Measurements from ENCODE around the gene CLCN4. TPM values are rescaled to one million over a fixed set of nuclear protein-coding genes. Genes with fewer than 3 reads are reported as not detected.

CLCN4 gene
- total RNA-seq, 2 experiments from 2014 or later = 0.25 TPM; not detected in 1

DNA sequence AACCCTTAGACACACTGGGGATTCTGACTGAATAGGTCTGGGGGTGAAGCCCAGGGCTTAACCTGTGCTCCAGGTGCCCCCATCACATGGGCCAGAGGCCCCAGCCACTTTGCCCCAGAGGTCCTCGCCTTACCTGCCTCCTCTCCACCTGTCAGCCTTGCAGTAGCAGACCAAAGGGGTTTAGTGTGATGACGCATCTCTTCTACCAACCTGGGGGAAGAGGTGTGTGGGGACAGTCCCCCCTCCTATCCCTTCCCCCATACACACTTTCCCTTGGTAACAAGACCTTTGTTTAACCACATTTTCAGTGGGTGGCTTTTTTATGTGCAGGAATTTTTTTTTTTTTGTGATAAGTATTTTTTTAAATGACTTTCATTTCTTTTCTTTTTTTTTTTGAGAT lies 6.3 kb downstream of the CLCN4 start:
- POLR2A ChIA-PET = no interaction called here
- H3K4me3 Mint-ChIP-seq = no peak overlapping the region
- H3K27me3 Mint-ChIP-seq = peaks cover 26% of the 10 kb centered on the region
- H3K4me1 Mint-ChIP-seq = peaks cover 8% of the 10 kb centered on the region
- no peaks in the 10 kb centered on the region for H3K36me3 Mint-ChIP-seq
- ATAC-seq (ENCODE audit: low read depth) = no peak
- no peaks in the 10 kb centered on the region for H3K9me3 Mint-ChIP-seq
- no peak overlapping the region for H3K27ac Mint-ChIP-seq
- no peak for DNase-seq

- H3K27me3 Mint-ChIP-seq = peaks cover 17% of the 10 kb centered on the region
Observed at GRCh38 chrX:10164879-10165278, 8.1 kb downstream of the CLCN4 start.

GRCh38 chrX:10165580-10166247 lies 8.9 kb downstream of the CLCN4 start:
- H3K4me3 Mint-ChIP-seq = no peak overlapping the region
- peaks cover 10% of the 10 kb centered on the region for H3K27me3 Mint-ChIP-seq
- ATAC-seq (ENCODE audit: low read depth) (no peak), DNase-seq (no peak)
- H3K4me1 Mint-ChIP-seq = peaks cover 8% of the 10 kb centered on the region
- no peaks in the 10 kb centered on the region for H3K36me3 Mint-ChIP-seq
- H3K27ac Mint-ChIP-seq = no peak overlapping the region
- H3K9me3 Mint-ChIP-seq = no peaks in the 10 kb centered on the region
- POLR2A ChIA-PET = no interaction called here

More at GRCh38 chrX:10164879-10165278, 8.1 kb downstream of the CLCN4 start:
- Mint-ChIP-seq H3K4me3 (no peak overlapping the region), H3K4me1 (peaks cover 8% of the 10 kb centered on the region), H3K36me3 (no peaks in the 10 kb centered on the region), H3K9me3 (no peaks in the 10 kb centered on the region), H3K27ac (no peak overlapping the region)
- ATAC-seq (ENCODE audit: low read depth) = no peak
- no peak for DNase-seq
- POLR2A ChIA-PET = no interaction called here

- no peak for DNase-seq
- POLR2A ChIA-PET = no interaction called here
- Mint-ChIP-seq H3K9me3 (no peaks in the 10 kb centered on the region), H3K36me3 (no peaks in the 10 kb centered on the region), H3K27me3 (peaks cover 10% of the 10 kb centered on the region), H3K4me3 (no peak overlapping the region), H3K27ac (no peak overlapping the region), H3K4me1 (peaks cover 8% of the 10 kb centered on the region)
- no peak for ATAC-seq (ENCODE audit: low read depth)
Observed at GRCh38 chrX:10166248-10166716, 9.5 kb downstream of the CLCN4 start.

DNA sequence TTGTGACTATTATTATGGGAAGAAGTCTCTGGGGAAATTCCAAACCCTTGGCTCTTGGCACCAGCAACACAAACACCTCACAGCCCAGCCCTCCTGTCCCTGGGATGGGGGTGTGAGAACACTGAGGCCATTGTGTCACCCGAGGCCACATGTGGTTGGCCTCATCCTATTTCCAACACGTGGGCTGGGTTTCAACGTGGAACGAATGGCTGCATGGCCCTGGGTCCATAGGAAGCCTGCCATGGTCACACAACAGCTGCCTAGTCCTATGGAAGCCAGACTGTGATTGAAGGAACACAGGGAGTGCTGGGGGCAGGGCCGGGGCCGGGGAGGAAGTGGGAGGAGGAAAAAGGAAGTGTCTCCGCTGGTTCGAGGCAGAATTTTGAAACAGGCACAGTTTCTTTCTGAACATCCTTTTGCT lies 10.0 kb downstream of the CLCN4 start:
- POLR2A ChIA-PET = no interaction called here
- Mint-ChIP-seq H3K9me3 (no peaks in the 10 kb centered on the region), H3K4me1 (peaks cover 8% of the 10 kb centered on the region), H3K27me3 (peaks cover 10% of the 10 kb centered on the region), H3K4me3 (no peak overlapping the region), H3K36me3 (no peaks in the 10 kb centered on the region), H3K27ac (no peak overlapping the region)
- DNase-seq (peak; percentile 32), ATAC-seq (ENCODE audit: low read depth) (peak; percentile 39)

DNA sequence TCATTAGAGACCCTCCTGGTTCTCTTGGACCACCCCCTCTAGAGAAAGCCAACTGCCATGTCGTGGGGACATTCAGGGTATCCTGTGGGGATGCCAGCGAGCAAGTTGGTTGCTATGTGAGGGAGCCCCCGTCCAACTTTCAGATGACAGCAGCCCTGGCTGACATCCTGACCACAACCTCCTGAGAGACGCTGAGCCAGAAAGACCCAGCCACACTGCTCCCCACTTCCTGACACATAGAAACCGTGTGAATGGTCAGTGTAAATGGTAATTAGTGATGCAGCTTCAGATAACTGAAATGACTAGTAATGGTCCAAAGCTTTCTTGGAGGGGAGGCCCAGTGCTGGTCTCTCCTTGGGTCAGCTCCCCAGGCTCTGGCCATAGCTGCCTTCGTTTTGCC lies 10.8 kb downstream of the CLCN4 start:
- Mint-ChIP-seq H3K27ac (no peak overlapping the region), H3K9me3 (no peaks in the 10 kb centered on the region), H3K27me3 (peaks cover 7% of the 10 kb centered on the region), H3K36me3 (no peaks in the 10 kb centered on the region), H3K4me1 (peaks cover 11% of the 10 kb centered on the region), H3K4me3 (no peak overlapping the region)
- ATAC-seq (ENCODE audit: low read depth) (no peak), DNase-seq (no peak)
- POLR2A ChIA-PET = no interaction called here

- DNase-seq = no peak
- Mint-ChIP-seq H3K4me1 (peaks cover 11% of the 10 kb centered on the region), H3K4me3 (no peak overlapping the region), H3K27me3 (peaks cover 6% of the 10 kb centered on the region), H3K36me3 (no peaks in the 10 kb centered on the region), H3K9me3 (no peaks in the 10 kb centered on the region), H3K27ac (no peak overlapping the region)
- POLR2A ChIA-PET = no interaction called here
- ATAC-seq (ENCODE audit: low read depth) = no peak
Observed at GRCh38 chrX:10168226-10168625, 11.5 kb downstream of the CLCN4 start.

DNA sequence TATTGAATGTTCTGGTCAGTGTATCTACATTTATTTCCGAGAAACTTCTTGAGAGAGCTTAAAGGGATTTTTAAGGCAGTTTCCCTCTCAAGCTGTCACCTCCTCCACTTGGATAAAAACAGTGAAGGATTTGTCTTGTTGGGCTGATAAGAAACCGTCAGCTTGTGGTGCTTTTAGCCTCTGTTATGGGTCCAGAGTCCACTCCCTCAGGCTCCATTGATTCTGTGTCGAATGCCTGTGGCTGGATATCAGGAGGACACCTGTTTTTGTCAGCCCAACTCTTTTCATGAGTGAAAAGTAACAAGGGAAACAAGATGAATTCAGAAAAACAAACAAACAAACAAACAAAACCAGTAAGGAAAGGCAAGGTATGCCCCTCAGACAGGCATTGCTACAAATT lies 12.4 kb downstream of the CLCN4 start:
- Mint-ChIP-seq H3K4me1 (peaks cover 11% of the 10 kb centered on the region), H3K9me3 (no peaks in the 10 kb centered on the region), H3K27ac (no peak overlapping the region), H3K36me3 (no peaks in the 10 kb centered on the region), H3K27me3 (peaks cover 3% of the 10 kb centered on the region), H3K4me3 (no peak overlapping the region)
- POLR2A ChIA-PET = no interaction called here
- no peak for ATAC-seq (ENCODE audit: low read depth)
- no peak for DNase-seq

- DNase-seq (no peak), ATAC-seq (ENCODE audit: low read depth) (no peak)
- POLR2A ChIA-PET = no interaction called here
- Mint-ChIP-seq H3K27ac (no peak overlapping the region), H3K36me3 (no peaks in the 10 kb centered on the region), H3K9me3 (no peaks in the 10 kb centered on the region), H3K27me3 (peaks cover 3% of the 10 kb centered on the region), H3K4me3 (no peak overlapping the region), H3K4me1 (peaks cover 11% of the 10 kb centered on the region)
Observed at GRCh38 chrX:10171249-10171648, 14.5 kb downstream of the CLCN4 start.

DNA sequence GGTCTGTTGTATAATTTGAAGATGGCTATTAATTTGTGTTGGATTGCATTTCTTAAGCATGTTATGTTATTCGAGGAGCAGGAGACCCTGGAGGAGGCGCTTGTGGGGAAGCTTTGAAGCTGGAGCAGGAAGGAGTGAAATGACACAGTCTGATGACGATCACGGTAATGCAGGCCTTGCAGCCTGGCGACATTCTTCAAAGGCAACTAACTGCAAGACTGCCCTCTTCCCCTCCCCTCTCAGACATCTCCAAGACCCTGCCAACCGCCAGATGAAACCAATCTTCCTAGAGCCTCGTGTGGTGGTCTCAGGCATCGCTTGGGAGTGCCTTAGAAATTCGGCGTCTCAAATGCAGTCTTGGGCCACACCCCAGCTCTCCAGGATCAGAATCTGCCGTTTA lies 16.1 kb downstream of the CLCN4 start:
- no peak for DNase-seq
- Mint-ChIP-seq H3K9me3 (no peaks in the 10 kb centered on the region), H3K4me1 (peaks cover 6% of the 10 kb centered on the region), H3K27me3 (peaks cover 7% of the 10 kb centered on the region), H3K4me3 (no peak overlapping the region), H3K36me3 (no peaks in the 10 kb centered on the region), H3K27ac (no peak overlapping the region)
- ATAC-seq (ENCODE audit: low read depth) = no peak
- POLR2A ChIA-PET = no interaction called here

DNA sequence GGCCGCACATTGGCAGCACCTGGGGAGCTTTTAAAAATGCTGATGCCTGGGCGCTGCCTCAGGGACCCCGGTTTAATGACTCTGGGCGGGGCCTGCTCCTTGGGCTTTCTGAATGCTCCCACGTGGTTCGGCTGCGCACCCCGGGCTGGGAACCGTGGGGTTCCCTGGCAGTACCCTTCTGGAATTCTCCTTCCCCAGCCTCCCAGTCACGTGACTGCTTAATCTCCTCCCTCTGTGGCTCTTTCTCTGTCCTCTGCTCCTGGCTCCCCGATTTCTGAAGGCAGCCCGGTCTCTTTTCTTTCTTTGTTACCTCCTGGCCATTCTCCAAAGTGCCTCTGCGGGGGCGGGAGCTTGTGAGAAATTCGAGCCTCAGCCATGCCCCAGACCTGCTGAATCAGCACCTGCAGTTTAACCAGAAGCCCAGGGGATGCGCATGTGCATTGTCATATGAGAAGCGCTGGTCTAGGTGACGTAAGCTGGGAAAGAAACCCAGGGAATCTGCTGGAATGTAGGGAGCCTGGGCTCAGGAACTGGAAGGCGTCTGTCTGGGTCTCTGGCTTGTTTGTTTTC lies 16.6 kb downstream of the CLCN4 start:
- H3K36me3 Mint-ChIP-seq = no peaks in the 10 kb centered on the region
- POLR2A ChIA-PET = no interaction called here

GRCh38 chrX:10174051-10174450 lies 17.3 kb downstream of the CLCN4 start:
- ATAC-seq (ENCODE audit: low read depth) = no peak
- POLR2A ChIA-PET = no interaction called here
- DNase-seq = no peak
- H3K27ac Mint-ChIP-seq = no peak overlapping the region
- no peaks in the 10 kb centered on the region for H3K9me3 Mint-ChIP-seq
- peaks cover 5% of the 10 kb centered on the region for H3K4me1 Mint-ChIP-seq
- H3K4me3 Mint-ChIP-seq = no peak overlapping the region
- H3K27me3 Mint-ChIP-seq = peaks cover 9% of the 10 kb centered on the region
- H3K36me3 Mint-ChIP-seq = no peaks in the 10 kb centered on the region

More for the DNA sequence above, 16.6 kb downstream of the CLCN4 start:
- Mint-ChIP-seq H3K9me3 (no peaks in the 10 kb centered on the region), H3K27me3 (peaks cover 11% of the 10 kb centered on the region), H3K4me1 (peaks cover 5% of the 10 kb centered on the region), H3K4me3 (no peak overlapping the region), H3K27ac (no peak overlapping the region)
- DNase-seq = no peak
- ATAC-seq (ENCODE audit: low read depth) = no peak

DNA sequence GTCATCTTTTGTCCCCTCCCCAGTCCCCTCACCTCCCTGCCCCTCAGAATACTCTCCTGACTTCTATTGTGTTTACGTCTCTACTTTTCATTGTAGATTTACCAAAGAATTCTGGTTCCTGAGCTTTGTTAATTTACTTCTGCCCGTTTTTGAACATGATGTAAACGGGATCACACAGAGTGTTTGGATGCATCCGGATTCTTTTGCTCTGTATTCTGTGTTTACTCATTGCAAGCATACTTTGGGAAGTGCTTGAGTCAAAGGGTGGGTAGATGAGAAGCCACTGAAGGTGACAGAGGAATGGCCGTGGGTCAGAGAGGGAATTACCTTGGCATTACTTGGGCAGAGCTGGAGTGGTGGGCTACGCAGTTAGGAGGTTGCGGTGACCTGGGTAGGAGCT lies 18.0 kb downstream of the CLCN4 start:
- Mint-ChIP-seq H3K27me3 (peaks cover 8% of the 10 kb centered on the region), H3K4me3 (no peak overlapping the region), H3K4me1 (peaks cover 5% of the 10 kb centered on the region), H3K9me3 (no peaks in the 10 kb centered on the region), H3K27ac (no peak overlapping the region), H3K36me3 (no peaks in the 10 kb centered on the region)
- POLR2A ChIA-PET = no interaction called here
- no peak for ATAC-seq (ENCODE audit: low read depth)
- DNase-seq = no peak

DNA sequence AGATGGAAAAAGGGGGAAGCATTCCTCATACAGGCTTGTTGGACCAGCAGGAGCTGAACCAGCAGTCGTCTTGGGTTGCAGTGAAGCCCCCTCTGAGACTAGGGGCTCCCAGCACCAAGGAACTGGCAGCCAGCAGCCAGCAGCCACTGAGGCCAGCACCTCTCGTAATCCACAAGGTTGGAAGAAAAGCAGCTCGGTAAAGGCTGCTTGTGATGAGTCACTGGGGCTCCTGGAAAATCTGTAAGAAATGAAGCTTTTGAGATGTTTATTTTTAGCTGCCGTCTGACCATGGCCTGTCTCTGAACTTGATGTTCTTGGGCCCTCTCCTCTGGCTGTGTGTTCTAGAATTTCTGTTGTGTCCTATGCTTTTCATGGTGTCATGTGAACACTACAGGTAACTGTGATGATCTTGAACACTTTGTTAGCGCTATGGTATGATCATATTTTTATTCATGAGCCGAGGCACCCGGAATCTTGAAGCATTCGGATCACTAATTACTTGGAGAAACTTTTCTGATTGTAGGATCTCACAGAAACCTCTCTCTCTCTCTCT lies 18.6 kb downstream of the CLCN4 start:
- ATAC-seq (ENCODE audit: low read depth) (no peak), DNase-seq (no peak)
- Mint-ChIP-seq H3K36me3 (no peaks in the 10 kb centered on the region), H3K27ac (no peak overlapping the region), H3K4me1 (peaks cover 5% of the 10 kb centered on the region), H3K27me3 (peaks cover 8% of the 10 kb centered on the region), H3K9me3 (no peaks in the 10 kb centered on the region), H3K4me3 (no peak overlapping the region)
- POLR2A ChIA-PET = no interaction called here

Measured in activated naive CD8-positive, alpha-beta T cell treated with anti-CD3 and anti-CD28 coated beads, Interleukin-2, amount 10 ng/mL, durations not matched to agents 7 days and 5 days (primary cell).